ENCODE results near the gene PRDM16. TPM values are rescaled to one million over a fixed set of nuclear protein-coding genes. Genes with fewer than 3 reads are reported as not detected.

PRDM16 gene
- total RNA-seq, 1 donor from 2014 or later: 0.43 TPM

DNA sequence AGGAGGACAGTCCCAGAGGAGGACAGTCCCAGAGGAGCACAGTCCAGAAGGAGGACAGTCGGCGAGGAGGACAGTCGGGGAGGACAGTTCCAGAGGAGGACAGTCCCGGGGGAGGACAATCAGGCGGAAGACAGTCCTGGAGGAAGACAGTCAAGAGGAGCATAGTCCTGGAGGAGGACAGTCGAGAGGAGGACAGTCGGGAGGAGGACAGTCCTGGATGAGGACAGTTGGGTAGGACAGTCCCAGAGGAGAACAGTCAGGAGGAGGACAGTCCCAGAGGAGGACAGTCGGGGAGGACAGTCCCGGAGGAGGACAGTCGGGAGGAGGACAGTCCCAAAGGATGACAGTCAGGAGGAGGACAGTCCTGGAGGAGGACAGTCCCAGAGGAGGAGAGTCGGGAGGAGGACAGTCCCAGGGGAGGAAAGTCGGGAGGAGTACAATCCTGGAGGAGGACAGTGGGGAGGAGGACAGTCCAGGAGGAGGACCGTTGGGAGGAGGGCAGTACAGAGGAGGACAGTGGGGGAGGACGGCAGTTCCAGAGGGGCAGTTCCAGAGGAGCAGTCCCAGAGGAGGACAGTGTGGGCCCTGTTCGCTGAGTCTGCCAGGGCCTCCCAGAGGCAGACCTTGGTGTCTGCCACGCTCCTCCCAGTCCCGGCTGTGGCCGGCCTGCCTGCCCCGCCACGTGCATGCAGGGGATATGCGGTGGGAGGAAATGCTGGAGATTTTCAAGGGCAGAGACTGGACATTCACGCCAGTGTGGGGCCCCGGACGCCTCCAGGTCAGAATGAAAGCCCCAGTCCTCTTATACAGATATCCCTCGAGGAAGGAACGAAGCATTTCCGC is 201.6 kb downstream of the PRDM16 start:
- Histone ChIP-seq H3K4me2 (ENCODE audit: low read length) (no peak overlapping the region), H3K27me3 (ENCODE audit: insufficient read depth, low read length) (peaks cover 5% of the 10 kb centered on the region), H3K36me3 (ENCODE audit: insufficient read depth, low read length) (no peaks in the 10 kb centered on the region), H3K9ac (ENCODE audit: low read length) (no peak overlapping the region), H3K4me3 (ENCODE audit: insufficient read depth, low read depth, low read length) (no peak overlapping the region), H3K4me1 (ENCODE audit: insufficient read depth, low read length) (peaks cover 5% of the 10 kb centered on the region), H3K9me3 (ENCODE audit: insufficient read depth, low read depth, low read length) (no peaks in the 10 kb centered on the region), H3K79me2 (ENCODE audit: insufficient read depth, low read length) (no peaks in the 10 kb centered on the region), H3K27ac (ENCODE audit: low read depth, low read length) (no peak overlapping the region), H2AFZ (ENCODE audit: low read depth, low read length) (no peak overlapping the region), H4K20me1 (ENCODE audit: insufficient read depth, low read length) (peaks cover 31% of the 10 kb centered on the region)
- TF ChIP-seq EZH2 (IDR thresholded peaks at IDR 0.05; ENCODE audit: insufficient read depth, low read length): no peak
- TF ChIP-seq, protein P1, sequence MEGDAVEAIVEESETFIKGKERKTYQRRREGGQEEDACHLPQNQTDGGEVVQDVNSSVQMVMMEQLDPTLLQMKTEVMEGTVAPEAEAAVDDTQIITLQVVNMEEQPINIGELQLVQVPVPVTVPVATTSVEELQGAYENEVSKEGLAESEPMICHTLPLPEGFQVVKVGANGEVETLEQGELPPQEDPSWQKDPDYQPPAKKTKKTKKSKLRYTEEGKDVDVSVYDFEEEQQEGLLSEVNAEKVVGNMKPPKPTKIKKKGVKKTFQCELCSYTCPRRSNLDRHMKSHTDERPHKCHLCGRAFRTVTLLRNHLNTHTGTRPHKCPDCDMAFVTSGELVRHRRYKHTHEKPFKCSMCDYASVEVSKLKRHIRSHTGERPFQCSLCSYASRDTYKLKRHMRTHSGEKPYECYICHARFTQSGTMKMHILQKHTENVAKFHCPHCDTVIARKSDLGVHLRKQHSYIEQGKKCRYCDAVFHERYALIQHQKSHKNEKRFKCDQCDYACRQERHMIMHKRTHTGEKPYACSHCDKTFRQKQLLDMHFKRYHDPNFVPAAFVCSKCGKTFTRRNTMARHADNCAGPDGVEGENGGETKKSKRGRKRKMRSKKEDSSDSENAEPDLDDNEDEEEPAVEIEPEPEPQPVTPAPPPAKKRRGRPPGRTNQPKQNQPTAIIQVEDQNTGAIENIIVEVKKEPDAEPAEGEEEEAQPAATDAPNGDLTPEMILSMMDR (IDR thresholded peaks at IDR 0.05; ENCODE audit: insufficient read depth, low read depth, low read length): no peak
- DNase-seq (ENCODE audit: low read depth): no peak
- FAIRE-seq: no peak
- Mint-ChIP-seq H3K27me3 (ENCODE audit: low read depth, unreplicated experiment) (peaks cover 76% of the 10 kb centered on the region), H3K27ac (ENCODE audit: unreplicated experiment) (no peak overlapping the region), H3K9me3 (ENCODE audit: unreplicated experiment) (no peaks in the 10 kb centered on the region), H3K4me3 (ENCODE audit: unreplicated experiment) (no peak overlapping the region), H3K4me1 (ENCODE audit: low read depth, unreplicated experiment) (no peaks in the 10 kb centered on the region), H3K36me3 (ENCODE audit: low read depth, unreplicated experiment) (no peaks in the 10 kb centered on the region)

DNA sequence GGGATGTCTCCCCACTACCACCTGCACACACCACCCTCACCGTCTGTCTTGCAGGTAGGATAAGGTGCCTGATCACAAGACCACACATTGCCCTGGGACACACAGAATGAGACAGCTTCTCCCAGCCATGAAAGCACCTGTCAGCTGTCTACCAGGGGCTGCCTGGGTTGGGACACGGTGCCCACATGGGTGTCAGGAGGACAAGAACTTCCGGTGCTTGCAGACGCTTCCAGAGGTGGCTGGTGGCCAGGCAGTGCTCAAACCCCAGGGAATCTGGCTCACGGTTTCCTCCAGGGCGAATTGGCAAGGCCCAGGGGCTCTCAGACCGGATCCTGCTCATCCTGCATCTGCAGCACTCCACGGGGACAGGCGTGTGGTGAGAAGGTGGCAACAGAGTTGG is 202.9 kb downstream of the PRDM16 start:
- Histone ChIP-seq H3K9ac (ENCODE audit: low read length) (no peak overlapping the region), H3K36me3 (ENCODE audit: insufficient read depth, low read length) (no peaks in the 10 kb centered on the region), H3K27ac (ENCODE audit: low read depth, low read length) (no peak overlapping the region), H3K9me3 (ENCODE audit: insufficient read depth, low read depth, low read length) (no peaks in the 10 kb centered on the region), H2AFZ (ENCODE audit: low read depth, low read length) (no peak overlapping the region), H3K27me3 (ENCODE audit: insufficient read depth, low read length) (peaks cover 5% of the 10 kb centered on the region), H3K4me2 (ENCODE audit: low read length) (no peak overlapping the region), H3K79me2 (ENCODE audit: insufficient read depth, low read length) (no peaks in the 10 kb centered on the region), H3K4me1 (ENCODE audit: insufficient read depth, low read length) (peaks cover 15% of the 10 kb centered on the region), H3K4me3 (ENCODE audit: insufficient read depth, low read depth, low read length) (no peak overlapping the region), H4K20me1 (ENCODE audit: insufficient read depth, low read length) (peaks cover 32% of the 10 kb centered on the region)
- no peaks in the 10 kb centered on the region for H3K36me3 Mint-ChIP-seq (ENCODE audit: low read depth, unreplicated experiment)
- TF ChIP-seq, protein P1 (IDR thresholded peaks at IDR 0.05; ENCODE audit: insufficient read depth, low read depth, low read length): no peak
- TF ChIP-seq EZH2 (IDR thresholded peaks at IDR 0.05; ENCODE audit: insufficient read depth, low read length): no peak
- no peak for FAIRE-seq
- no peak overlapping the region for H3K4me3 Mint-ChIP-seq (ENCODE audit: unreplicated experiment)
- DNase-seq (ENCODE audit: low read depth): no peak
- no peaks in the 10 kb centered on the region for H3K9me3 Mint-ChIP-seq (ENCODE audit: unreplicated experiment)
- H3K4me1 Mint-ChIP-seq (ENCODE audit: low read depth, unreplicated experiment): no peaks in the 10 kb centered on the region
- no peak overlapping the region for H3K27ac Mint-ChIP-seq (ENCODE audit: unreplicated experiment)
- H3K27me3 Mint-ChIP-seq (ENCODE audit: low read depth, unreplicated experiment): peaks cover 75% of the 10 kb centered on the region

All from astrocyte (in vitro differentiated cells and primary cell).